HepG2 (cell line): ENCODE measurements around the gene GLYR1. TPM values are rescaled to one million over a fixed set of nuclear protein-coding genes. Genes with fewer than 3 reads are reported as not detected.

Experiments
- BATF2 ChIP-seq: sonication (generic); formaldehyde crosslinking; IDR thresholded peaks from 2 replicates; pipeline ENCODE4 v1.8.0; 2022; ENCODE audit warnings: mild to moderate bottlenecking, missing genetic modification reagents, moderate library complexity
- CENPBD1 ChIP-seq: sonication (generic); formaldehyde crosslinking; IDR thresholded peaks from 2 replicates; pipeline ENCODE4 v1.8.0; 2022; ENCODE audit warnings: missing genetic modification reagents, low read depth, mild to moderate bottlenecking, borderline replicate concordance
- ELF3 ChIP-seq: IDR thresholded peaks from 2 replicates; pipeline ENCODE4 v1.6.1; 2016; ENCODE audit warnings: missing genetic modification reagents, missing compliant biosample characterization
- MAFF ChIP-seq: IDR thresholded peaks from 2 replicates; pipeline ENCODE4 v1.6.1; 2011; ENCODE audit warnings: low read depth, low read length, improper control_type of control experiment
- NRL ChIP-seq: sonication (generic); formaldehyde crosslinking; IDR thresholded peaks from 2 replicates; pipeline ENCODE4 v1.5.0; 2020; ENCODE audit warnings: missing genetic modification reagents, mild to moderate bottlenecking, moderate library complexity, borderline replicate concordance
- PHB2 ChIP-seq: fragments of 450-650 bp; IDR thresholded peaks from 2 replicates; pipeline ENCODE4 v1.6.1; 2018; ENCODE audit not compliant: partially characterized antibody
- PHF8 ChIP-seq: sonication (generic); formaldehyde crosslinking; IDR thresholded peaks from 2 replicates; pipeline ENCODE4 v1.5.0; 2020; ENCODE audit warnings: missing genetic modification reagents
- RERE ChIP-seq: IDR thresholded peaks from 2 replicates; pipeline ENCODE4 v1.6.1; 2016; ENCODE audit warnings: low read depth, missing genetic modification reagents, missing compliant biosample characterization
- RFX1 ChIP-seq: fragments of 450-650 bp; IDR thresholded peaks from 2 replicates; pipeline ENCODE4 v1.6.1; 2017
- SMC3 ChIP-seq: IDR thresholded peaks from 2 replicates; pipeline ENCODE4 v1.6.1; 2011; ENCODE audit warnings: low read length, improper control_type of control experiment
- SMYD3 ChIP-seq: sonication (generic); formaldehyde crosslinking; IDR thresholded peaks from 2 replicates; pipeline ENCODE4 v1.8.1; 2023; ENCODE audit warnings: mild to moderate bottlenecking, missing genetic modification reagents
- ZNF143 ChIP-seq: sonication (generic); formaldehyde crosslinking; IDR thresholded peaks from 2 replicates; pipeline ENCODE4 v1.4.0; 2020; ENCODE audit warnings: missing genetic modification reagents
- ZNF558 ChIP-seq: sonication (generic); formaldehyde crosslinking; IDR thresholded peaks from 2 replicates; pipeline ENCODE4 v1.9.0; 2022; ENCODE audit warnings: mild to moderate bottlenecking, missing genetic modification reagents, borderline replicate concordance
- ZNF609 ChIP-seq: sonication (generic); formaldehyde crosslinking; IDR thresholded peaks from 2 replicates; pipeline ENCODE4 v1.4.0; 2020; ENCODE audit warnings: mild to moderate bottlenecking, missing genetic modification reagents, borderline replicate concordance
- ZNF740 ChIP-seq: sonication (generic); formaldehyde crosslinking; IDR thresholded peaks from 2 replicates; pipeline ENCODE4 v1.4.0; 2020; ENCODE audit warnings: missing genetic modification reagents
- polyA plus RNA-seq, 8 experiments: library from polyadenylated mRNA; depleted of rRNA in 3 of 8; stranded (reverse) in 7 of 8; unstranded in 1 of 8; fragments of >200 nt; fragmentation: Illumina TruSeq in 4 of 8; extraction: Trizol in 4 of 8; gene quantifications; 2 replicates each; pipeline versions ENCODE4 v1.2.1 to v1.2.3, GENCODE V29; 2011 to 2016; ENCODE audit warnings: low read depth in 4 of 8, missing spikeins in 1 of 8, mixed read lengths in 1 of 8; ENCODE audit not compliant: insufficient read depth in 1 of 8
- total RNA-seq, 5 experiments: library from RNA; depleted of rRNA; stranded (reverse); fragments of >200 nt; fragmentation: Illumina TruSeq; extraction: Trizol; gene quantifications; 2 replicates each; pipeline ENCODE4 v1.2.3, GENCODE V29; 2016; ENCODE audit warnings: low read depth in 1 of 5

GLYR1 gene
- total and polyA plus RNA-seq, 2 of the 13 experiments (the other 11 are each of a cell fraction or from before 2014, with no cell fraction given) = 28.3 to 48.7 TPM

- TF ChIP-seq RERE (0 out of 2 replicates have a peak, but pooled peaks have one; percentile 18), PHF8 (peak; percentile 95), ELF3 (CRISPR knock-in tag) (peak; percentile 41; the same call in 1 of the 2 replicates), ZNF609 (CRISPR knock-in tag) (no peak; the same call in 1 of the 2 replicates), SMC3 (no peak), BATF2 (CRISPR knock-in tag) (peak; percentile 64; the same call in 1 of the 2 replicates), RFX1 (no peak), ZNF143 (peak; percentile 89), NRL (CRISPR knock-in tag) (no peak), MAFF (no peak), ZNF740 (CRISPR knock-in tag) (no peak), SMYD3 (no peak), ZNF558 (CRISPR knock-in tag) (no peak), CENPBD1 (no peak), PHB2 (no peak)
Observed at GRCh38 chr16:4846901-4847773, at the start of gene GLYR1, which contains the start of gene UBN1 (continued).
